ENCODE results near the gene PRKAR2B. TPM values are rescaled to one million over a fixed set of nuclear protein-coding genes. Genes with fewer than 3 reads are reported as not detected.

PRKAR2B gene
- polyA plus RNA-seq, 1 of the 3 experiments (the other 2 are of a cell fraction), result 17.3 TPM

GRCh38 chr7:107181172-107181571 lies 136.7 kb downstream of the PRKAR2B start:
- CTCF ChIA-PET, result interaction anchor here (0.8 to 5.3 kb wide), 9 partner anchors 13 to 1005 kb away, joined by 3 to 22 read pairs (median 3); partner anchors contain the start of genes CBLL1 and HBP1
- Histone ChIP-seq H3K9ac (no peak overlapping the region), H3K4me3 (ENCODE audit: low read depth in 2 of 2, low read length in 1 of 2) (no peak overlapping the region), H4K20me1 (ENCODE audit: insufficient read depth) (peaks cover 53% of the 10 kb centered on the region), H3K36me3 (replicated peaks in 1 of 2; ENCODE audit: control insufficient read depth in 1 of 2, insufficient read depth in 2 of 2, low read length in 1 of 2) (peaks cover 50 to 59% of the 10 kb centered on the region in 2 experiments), H3K4me1 (ENCODE audit: control insufficient read depth in 1 of 2, insufficient read depth in 2 of 2, low read depth in 1 of 2, low read length in 1 of 2) (peaks cover 0 to 18% of the 10 kb centered on the region in 2 experiments; a peak in 3 of 4 replicates), H3F3A (replicated peaks; ENCODE audit: insufficient read depth) (peaks cover 28% of the 10 kb centered on the region), H2AFZ (ENCODE audit: low read depth) (no peak overlapping the region), H3K9me2 (no peaks in the 10 kb centered on the region), H3K79me2 (ENCODE audit: insufficient read depth) (peaks cover 47% of the 10 kb centered on the region), H3K9me3 (no peaks in the 10 kb centered on the region), H3K27ac (ENCODE audit: low read depth in 2 of 2, low read length in 1 of 2) (0 out of 4 replicates have a peak overlapping the region, but pooled peaks of 1 of the 2 experiments have one; percentile 49), H3K27me3 (ENCODE audit: insufficient read depth) (no peaks in the 10 kb centered on the region), H3K4me2 (no peak overlapping the region)
- DNase-seq, result no peak
- 93% methylated on average over 5 of the region's 5 CpGs for WGBS (ENCODE audit: low lambda C conversion rate)
- POLR2A ChIA-PET, result interaction anchor here (1.3 kb wide), 1 partner anchor 12 kb away, joined by 3 read pairs; the partner anchor contains the start of gene HBP1
- TF ChIP-seq, protein P1, sequence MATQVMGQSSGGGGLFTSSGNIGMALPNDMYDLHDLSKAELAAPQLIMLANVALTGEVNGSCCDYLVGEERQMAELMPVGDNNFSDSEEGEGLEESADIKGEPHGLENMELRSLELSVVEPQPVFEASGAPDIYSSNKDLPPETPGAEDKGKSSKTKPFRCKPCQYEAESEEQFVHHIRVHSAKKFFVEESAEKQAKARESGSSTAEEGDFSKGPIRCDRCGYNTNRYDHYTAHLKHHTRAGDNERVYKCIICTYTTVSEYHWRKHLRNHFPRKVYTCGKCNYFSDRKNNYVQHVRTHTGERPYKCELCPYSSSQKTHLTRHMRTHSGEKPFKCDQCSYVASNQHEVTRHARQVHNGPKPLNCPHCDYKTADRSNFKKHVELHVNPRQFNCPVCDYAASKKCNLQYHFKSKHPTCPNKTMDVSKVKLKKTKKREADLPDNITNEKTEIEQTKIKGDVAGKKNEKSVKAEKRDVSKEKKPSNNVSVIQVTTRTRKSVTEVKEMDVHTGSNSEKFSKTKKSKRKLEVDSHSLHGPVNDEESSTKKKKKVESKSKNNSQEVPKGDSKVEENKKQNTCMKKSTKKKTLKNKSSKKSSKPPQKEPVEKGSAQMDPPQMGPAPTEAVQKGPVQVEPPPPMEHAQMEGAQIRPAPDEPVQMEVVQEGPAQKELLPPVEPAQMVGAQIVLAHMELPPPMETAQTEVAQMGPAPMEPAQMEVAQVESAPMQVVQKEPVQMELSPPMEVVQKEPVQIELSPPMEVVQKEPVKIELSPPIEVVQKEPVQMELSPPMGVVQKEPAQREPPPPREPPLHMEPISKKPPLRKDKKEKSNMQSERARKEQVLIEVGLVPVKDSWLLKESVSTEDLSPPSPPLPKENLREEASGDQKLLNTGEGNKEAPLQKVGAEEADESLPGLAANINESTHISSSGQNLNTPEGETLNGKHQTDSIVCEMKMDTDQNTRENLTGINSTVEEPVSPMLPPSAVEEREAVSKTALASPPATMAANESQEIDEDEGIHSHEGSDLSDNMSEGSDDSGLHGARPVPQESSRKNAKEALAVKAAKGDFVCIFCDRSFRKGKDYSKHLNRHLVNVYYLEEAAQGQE (IDR thresholded peaks at IDR 0.05; ENCODE audit: low read depth, low read length), result no peak
- TF ChIP-seq RAD21 (IDR thresholded peaks at IDR 0.05; ENCODE audit: low read length) (no peak), MXI1 (IDR thresholded peaks at IDR 0.05; ENCODE audit: low read depth, low read length) (no peak), USF1 (IDR thresholded peaks at IDR 0.05; ENCODE audit: borderline replicate concordance, low read depth) (no peak), IRF3 (IDR thresholded peaks at IDR 0.05; ENCODE audit: low read depth, low read length) (no peak), TCF12 (IDR thresholded peaks at IDR 0.05) (no peak), SMC3 (IDR thresholded peaks at IDR 0.05; ENCODE audit: low read depth, low read length) (no peak), GATA2 (CRISPR knock-in tag; IDR thresholded peaks at IDR 0.05) (no peak)

DNA sequence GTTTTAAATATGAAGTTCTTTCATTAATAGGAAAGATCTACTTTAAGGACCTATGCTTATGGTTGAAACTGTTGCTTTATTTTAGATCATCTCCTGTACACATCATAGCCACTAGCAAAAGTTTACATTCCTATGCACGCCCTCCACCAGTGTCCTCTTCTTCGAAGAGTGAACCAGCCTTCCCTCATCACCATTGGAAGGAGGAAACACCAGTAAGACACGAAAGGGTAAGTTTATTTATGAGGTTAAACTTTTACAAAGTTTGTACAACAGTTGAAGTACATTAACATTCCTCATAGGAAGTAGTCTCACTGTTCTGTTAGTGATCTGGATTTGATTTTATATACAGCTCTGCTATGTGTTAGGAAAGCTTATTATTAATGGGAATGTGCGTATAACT lies 141.2 kb downstream of the PRKAR2B start:
- H3K9me3 ChIP-seq, result no peaks in the 10 kb centered on the region
- peaks cover 10% of the 10 kb centered on the region; the same call in 1 of the 2 replicates for H3K79me2 ChIP-seq (ENCODE audit: insufficient read depth)
- 81% methylated on average over 4 of the region's 4 CpGs for WGBS (ENCODE audit: low lambda C conversion rate)
- no peaks in the 10 kb centered on the region for H3K9me2 ChIP-seq
- POLR2A ChIA-PET, result no interaction called here
- CTCF ChIA-PET, result interaction anchor here (0.8 kb wide), 1 partner anchor 9 kb away, joined by 3 read pairs; no protein-coding TSS in a partner anchor
- H3K4me3 ChIP-seq (ENCODE audit: low read depth in 2 of 2, low read length in 1 of 2), result no peak overlapping the region
- no peak overlapping the region for H2AFZ ChIP-seq (ENCODE audit: low read depth)
- H3K4me1 ChIP-seq (ENCODE audit: control insufficient read depth in 1 of 2, insufficient read depth in 2 of 2, low read depth in 1 of 2, low read length in 1 of 2), result peaks cover 0 to 1% of the 10 kb centered on the region in 2 experiments; a peak in 3 of 4 replicates
- H3K27me3 ChIP-seq (ENCODE audit: insufficient read depth), result no peaks in the 10 kb centered on the region
- peaks cover 83% of the 10 kb centered on the region in 2 experiments for H3K36me3 ChIP-seq (replicated peaks in 1 of 2; ENCODE audit: control insufficient read depth in 1 of 2, insufficient read depth in 2 of 2, low read length in 1 of 2)
- no peak overlapping the region for H3K9ac ChIP-seq
- H4K20me1 ChIP-seq (ENCODE audit: insufficient read depth), result peaks cover 7% of the 10 kb centered on the region; the same call in 1 of the 2 replicates
- no peak overlapping the region for H3K4me2 ChIP-seq
- no peak for DNase-seq
- no peak overlapping the region for H3K27ac ChIP-seq (ENCODE audit: low read depth in 2 of 2, low read length in 1 of 2)
- peaks cover 8% of the 10 kb centered on the region for H3F3A ChIP-seq (replicated peaks; ENCODE audit: insufficient read depth)
- no peak for TF ChIP-seq NFIC (IDR thresholded peaks at IDR 0.05; ENCODE audit: borderline replicate concordance)
- TF ChIP-seq CHD2 (IDR thresholded peaks at IDR 0.05; ENCODE audit: low read length, partially characterized antibody), result no peak
- no peak for TF ChIP-seq SIN3A (IDR thresholded peaks at IDR 0.05; ENCODE audit: borderline replicate concordance, low read depth, low read length)
- TF ChIP-seq CTCF (IDR thresholded peaks at IDR 0.05), result no peak
- no peak for TF ChIP-seq FOXJ3 (CRISPR knock-in tag; IDR thresholded peaks at IDR 0.05)
- TF ChIP-seq, protein P1 (IDR thresholded peaks at IDR 0.05; ENCODE audit: low read depth, low read length), result no peak
- TF ChIP-seq RXRA (IDR thresholded peaks at IDR 0.05; ENCODE audit: borderline replicate concordance, low read depth), result no peak
- TF ChIP-seq GATA2 (CRISPR knock-in tag; IDR thresholded peaks at IDR 0.05), result no peak

Measured in SK-N-SH (cell line).